Naive B cell (primary cell): Measurements from ENCODE around the gene DZIP1. TPM values are rescaled to one million over a fixed set of nuclear protein-coding genes. Genes with fewer than 3 reads are reported as not detected.

ENCODE experiments used
- ATAC-seq, 2 donors: fragments of 150-1000 bp; cut with Tn5 transposase; 2 replicates each; pipeline ENCODE4 v1.10.0; 2021; ENCODE audit warnings: low read depth in 2 of 2, mild to moderate bottlenecking in 2 of 2, moderate library complexity in 2 of 2
- DNase-seq: peaks from one replicate; pipeline ENCODE4 v3.0.0; 2022
- H3K27ac Mint-ChIP-seq, 6 donors: one replicate each; pipeline ENCODE4 v1.8.0; 2020 to 2022; ENCODE audit warnings: mild to moderate bottlenecking in 6 of 6, mixed read lengths in 6 of 6, moderate library complexity in 5 of 6, inconsistent platforms in 2 of 6
- H3K27me3 Mint-ChIP-seq, 3 donors: one replicate each; pipeline ENCODE4 v1.8.0; 2021 to 2022; ENCODE audit warnings: mixed read lengths in 3 of 3, mild to moderate bottlenecking in 1 of 3
- H3K36me3 Mint-ChIP-seq, 2 donors: one replicate each; pipeline ENCODE4 v1.8.0; 2020 to 2022; ENCODE audit warnings: mixed read lengths in 2 of 2, inconsistent platforms in 1 of 2, mild to moderate bottlenecking in 1 of 2
- H3K4me1 Mint-ChIP-seq, 3 donors: one replicate each; pipeline ENCODE4 v1.8.0; 2020 to 2022; ENCODE audit warnings: mixed read lengths in 3 of 3, inconsistent platforms in 1 of 3, mild to moderate bottlenecking in 1 of 3, moderate library complexity in 1 of 3
- H3K4me3 Mint-ChIP-seq, 8 donors: one replicate each; pipeline ENCODE4 v1.8.0; 2020 to 2022; ENCODE audit warnings: mild to moderate bottlenecking in 8 of 8, mixed read lengths in 8 of 8, moderate library complexity in 8 of 8, inconsistent platforms in 2 of 8
- H3K9me3 Mint-ChIP-seq, 7 donors: one replicate each; pipeline ENCODE4 v1.8.0; 2020 to 2022; ENCODE audit warnings: mixed read lengths in 7 of 7, mild to moderate bottlenecking in 5 of 7, inconsistent platforms in 2 of 7, moderate library complexity in 1 of 7
- polyA plus RNA-seq, 6 donors: library from polyadenylated mRNA; unstranded; fragments of 300-500 nt; fragmentation: Illumina TruSeq; gene quantifications; one replicate each; pipeline ENCODE4 v1.2.3, GENCODE V29; 2021; ENCODE audit warnings: low read depth in 6 of 6

DZIP1 gene
- polyA plus RNA-seq, 6 donors from 2014 or later, result not detected

GRCh38 chr13:95660981-95661581, 16.6 kb upstream of the DZIP1 start:
- Mint-ChIP-seq H3K36me3 (peaks cover 0 to 22% of the 10 kb centered on the region in 2 donors), H3K9me3 (peaks cover 7 to 49% (median 21%) of the 10 kb centered on the region in 7 donors), H3K27me3 (peaks cover 9 to 30% (median 28%) of the 10 kb centered on the region in 3 donors), H3K4me1 (no peaks in the 10 kb centered on the region), H3K27ac (no peak overlapping the region), H3K4me3 (no peak overlapping the region)
- ATAC-seq (peak in 1 of 2 donors; percentile 33), DNase-seq (no peak)

- no peak for DNase-seq
- Mint-ChIP-seq H3K9me3 (peaks cover 3 to 34% (median 10%) of the 10 kb centered on the region in 7 donors), H3K36me3 (peaks cover 0 to 14% of the 10 kb centered on the region in 2 donors), H3K4me1 (no peaks in the 10 kb centered on the region), H3K27ac (no peak overlapping the region), H3K4me3 (no peak overlapping the region), H3K27me3 (peaks cover 13 to 30% (median 28%) of the 10 kb centered on the region in 3 donors)
- ATAC-seq, result no peak
Measured at GRCh38 chr13:95659500-95659899, 15.0 kb upstream of the DZIP1 start.

GRCh38 chr13:95656386-95657015, 12.0 kb upstream of the DZIP1 start:
- Mint-ChIP-seq H3K36me3 (peaks cover 0 to 4% of the 10 kb centered on the region in 2 donors), H3K27me3 (peaks cover 8 to 18% (median 9%) of the 10 kb centered on the region in 3 donors), H3K27ac (no peak overlapping the region), H3K9me3 (peaks cover 3 to 13% (median 4%) of the 10 kb centered on the region in 7 donors), H3K4me1 (no peaks in the 10 kb centered on the region), H3K4me3 (no peak overlapping the region)
- ATAC-seq (no peak), DNase-seq (no peak)

- Mint-ChIP-seq H3K27ac (no peak overlapping the region), H3K4me3 (no peak overlapping the region), H3K27me3 (peaks cover 8 to 23% (median 17%) of the 10 kb centered on the region in 3 donors), H3K9me3 (peaks cover 2 to 7% (median 4%) of the 10 kb centered on the region in 7 donors), H3K4me1 (no peaks in the 10 kb centered on the region), H3K36me3 (no peaks in the 10 kb centered on the region)
- DNase-seq (no peak), ATAC-seq (no peak)
Measured at GRCh38 chr13:95652821-95653220, 8.3 kb upstream of the DZIP1 start.

GRCh38 chr13:95652244-95652764, 7.8 kb upstream of the DZIP1 start:
- DNase-seq (no peak), ATAC-seq (no peak)
- H3K36me3 Mint-ChIP-seq, result no peaks in the 10 kb centered on the region
- H3K27me3 Mint-ChIP-seq, result peaks cover 8 to 28% (median 17%) of the 10 kb centered on the region in 3 donors
- H3K4me3 Mint-ChIP-seq, result no peak overlapping the region
- no peak overlapping the region for H3K27ac Mint-ChIP-seq
- no peaks in the 10 kb centered on the region for H3K4me1 Mint-ChIP-seq
- peaks cover 2 to 7% (median 4%) of the 10 kb centered on the region in 7 donors for H3K9me3 Mint-ChIP-seq

GRCh38 chr13:95650696-95651095, 6.2 kb upstream of the DZIP1 start:
- H3K4me3 Mint-ChIP-seq, result no peak overlapping the region
- H3K36me3 Mint-ChIP-seq, result no peaks in the 10 kb centered on the region
- H3K4me1 Mint-ChIP-seq, result no peaks in the 10 kb centered on the region
- DNase-seq (no peak), ATAC-seq (no peak)
- H3K27ac Mint-ChIP-seq, result no peak overlapping the region
- peaks cover 0 to 5% (median 3%) of the 10 kb centered on the region in 7 donors for H3K9me3 Mint-ChIP-seq
- peaks cover 8 to 28% (median 17%) of the 10 kb centered on the region in 3 donors for H3K27me3 Mint-ChIP-seq

GRCh38 chr13:95647321-95647720, 2.8 kb upstream of the DZIP1 start:
- H3K4me1 Mint-ChIP-seq, result peaks cover 4 to 7% (median 5%) of the 10 kb centered on the region in 3 donors
- peaks cover 0 to 4% (median 0%) of the 10 kb centered on the region in 7 donors for H3K9me3 Mint-ChIP-seq
- no peak overlapping the region for H3K27ac Mint-ChIP-seq
- H3K27me3 Mint-ChIP-seq, result peaks cover 25 to 39% (median 27%) of the 10 kb centered on the region in 3 donors
- DNase-seq, result no peak
- H3K36me3 Mint-ChIP-seq, result no peaks in the 10 kb centered on the region
- ATAC-seq, result no peak
- no peak overlapping the region for H3K4me3 Mint-ChIP-seq

- H3K36me3 Mint-ChIP-seq, result no peaks in the 10 kb centered on the region
- peaks cover 4 to 13% (median 5%) of the 10 kb centered on the region in 3 donors for H3K4me1 Mint-ChIP-seq
- no peak overlapping the region for H3K27ac Mint-ChIP-seq
- DNase-seq, result no peak
- H3K4me3 Mint-ChIP-seq, result peak overlapping the region in 6 of 8 donors; percentile 53 to 78 (median 64)
- H3K9me3 Mint-ChIP-seq, result peaks cover 0 to 3% (median 0%) of the 10 kb centered on the region in 7 donors
- peaks cover 36 to 58% (median 37%) of the 10 kb centered on the region in 3 donors for H3K27me3 Mint-ChIP-seq
- ATAC-seq, result no peak
Measured at GRCh38 chr13:95643936-95644598, 439 bp downstream of the DZIP1 start.

- H3K36me3 Mint-ChIP-seq, result no peaks in the 10 kb centered on the region
- peak overlapping the region in 6 of 8 donors; percentile 48 to 78 (median 58) for H3K4me3 Mint-ChIP-seq
- H3K9me3 Mint-ChIP-seq, result no peaks in the 10 kb centered on the region
- peaks cover 37 to 58% (median 42%) of the 10 kb centered on the region in 3 donors for H3K27me3 Mint-ChIP-seq
- peaks cover 4 to 13% (median 5%) of the 10 kb centered on the region in 3 donors for H3K4me1 Mint-ChIP-seq
- DNase-seq, result no peak
- ATAC-seq, result no peak
- H3K27ac Mint-ChIP-seq, result no peak overlapping the region
Measured at GRCh38 chr13:95643571-95643935, 953 bp downstream of the DZIP1 start.

GRCh38 chr13:95642999-95643398, 1.5 kb downstream of the DZIP1 start:
- no peak for DNase-seq
- no peaks in the 10 kb centered on the region for H3K9me3 Mint-ChIP-seq
- peak overlapping the region in 2 of 8 donors; percentile 6 to 47 for H3K4me3 Mint-ChIP-seq
- ATAC-seq, result no peak
- no peak overlapping the region for H3K27ac Mint-ChIP-seq
- H3K27me3 Mint-ChIP-seq, result peaks cover 39 to 60% (median 45%) of the 10 kb centered on the region in 3 donors
- H3K4me1 Mint-ChIP-seq, result peaks cover 4 to 13% (median 5%) of the 10 kb centered on the region in 3 donors
- no peaks in the 10 kb centered on the region for H3K36me3 Mint-ChIP-seq

GRCh38 chr13:95642028-95642621, 2.4 kb downstream of the DZIP1 start:
- H3K27ac Mint-ChIP-seq, result no peak overlapping the region

GRCh38 chr13:95641291-95642027, 3.0 kb downstream of the DZIP1 start:
- Mint-ChIP-seq H3K4me3 (no peak overlapping the region), H3K27me3 (peaks cover 41 to 49% (median 45%) of the 10 kb centered on the region in 3 donors), H3K9me3 (no peaks in the 10 kb centered on the region), H3K4me1 (peaks cover 4 to 13% (median 5%) of the 10 kb centered on the region in 3 donors), H3K36me3 (no peaks in the 10 kb centered on the region), H3K27ac (no peak overlapping the region)
- ATAC-seq (no peak), DNase-seq (no peak)

More at GRCh38 chr13:95642028-95642621, 2.4 kb downstream of the DZIP1 start:
- ATAC-seq, result no peak
- Mint-ChIP-seq H3K9me3 (no peaks in the 10 kb centered on the region), H3K36me3 (no peaks in the 10 kb centered on the region), H3K4me3 (no peak overlapping the region), H3K27me3 (peaks cover 40 to 51% (median 45%) of the 10 kb centered on the region in 3 donors), H3K4me1 (peaks cover 4 to 13% (median 5%) of the 10 kb centered on the region in 3 donors)
- no peak for DNase-seq
